ENCODE results near the gene NLGN2.

NLGN2 gene

GRCh38 chr17:7405350-7406234 lies 2.1 kb upstream of the NLGN2 start:
- Histone ChIP-seq H3K27me3 (ENCODE audit: insufficient read depth, low read length) (no peaks in the 10 kb centered on the region), H3K4me3 (ENCODE audit: low read length) (peak overlapping the region; percentile 97), H3K27ac (ENCODE audit: low read depth, low read length) (peak overlapping the region; percentile 77; the same call in 1 of the 2 replicates), H3K36me3 (ENCODE audit: insufficient read depth, low read length) (peaks cover 23% of the 10 kb centered on the region), H3K9ac (ENCODE audit: low read depth, low read length) (peak overlapping the region; percentile 72), H3K4me1 (ENCODE audit: insufficient read depth, low read length) (peaks cover 11% of the 10 kb centered on the region), H3K9me3 (ENCODE audit: insufficient read depth, low read depth, low read length) (no peaks in the 10 kb centered on the region)
- WGBS, result under 1% methylated on average over 38 of the region's 38 CpGs

- H3K4me3 ChIP-seq (ENCODE audit: low read length), result peak overlapping the region; percentile 97
- peaks cover 11% of the 10 kb centered on the region for H3K4me1 ChIP-seq (ENCODE audit: insufficient read depth, low read length)
- no peak overlapping the region for H3K9ac ChIP-seq (ENCODE audit: low read depth, low read length)
- H3K27me3 ChIP-seq (ENCODE audit: insufficient read depth, low read length), result no peaks in the 10 kb centered on the region
- H3K27ac ChIP-seq (ENCODE audit: low read depth, low read length), result no peak overlapping the region
- no peaks in the 10 kb centered on the region for H3K9me3 ChIP-seq (ENCODE audit: insufficient read depth, low read depth, low read length)
- peaks cover 26% of the 10 kb centered on the region for H3K36me3 ChIP-seq (ENCODE audit: insufficient read depth, low read length)
- WGBS, result 19% methylated on average over 10 of the region's 12 CpGs
These were observed 1.3 kb upstream of the NLGN2 start for GRCh38 chr17:7406235-7406825.

GRCh38 chr17:7407082-7407481 lies 563 bp upstream of the NLGN2 start:
- H3K27me3 ChIP-seq (ENCODE audit: insufficient read depth, low read length), result no peaks in the 10 kb centered on the region
- no peak overlapping the region for H3K4me3 ChIP-seq (ENCODE audit: low read length)
- peaks cover 12% of the 10 kb centered on the region for H3K4me1 ChIP-seq (ENCODE audit: insufficient read depth, low read length)
- H3K9ac ChIP-seq (ENCODE audit: low read depth, low read length), result no peak overlapping the region
- WGBS, result 77% methylated on average over 12 of the region's 13 CpGs
- H3K27ac ChIP-seq (ENCODE audit: low read depth, low read length), result no peak overlapping the region
- no peaks in the 10 kb centered on the region for H3K9me3 ChIP-seq (ENCODE audit: insufficient read depth, low read depth, low read length)
- peaks cover 24% of the 10 kb centered on the region for H3K36me3 ChIP-seq (ENCODE audit: insufficient read depth, low read length)

- Histone ChIP-seq H3K27ac (ENCODE audit: low read depth, low read length) (no peak overlapping the region), H3K4me1 (ENCODE audit: insufficient read depth, low read length) (peaks cover 11% of the 10 kb centered on the region), H3K9ac (ENCODE audit: low read depth, low read length) (no peak overlapping the region), H3K9me3 (ENCODE audit: insufficient read depth, low read depth, low read length) (no peaks in the 10 kb centered on the region), H3K4me3 (ENCODE audit: low read length) (peak overlapping the region; percentile 43), H3K27me3 (ENCODE audit: insufficient read depth, low read length) (no peaks in the 10 kb centered on the region), H3K36me3 (ENCODE audit: insufficient read depth, low read length) (peaks cover 24% of the 10 kb centered on the region)
- 69% methylated on average over 58 of the region's 58 CpGs for WGBS
These were observed 645 bp downstream of the NLGN2 start for GRCh38 chr17:7408252-7408727.

GRCh38 chr17:7408863-7409262 lies 1.2 kb downstream of the NLGN2 start:
- H3K4me3 ChIP-seq (ENCODE audit: low read length), result no peak overlapping the region
- no peaks in the 10 kb centered on the region for H3K27me3 ChIP-seq (ENCODE audit: insufficient read depth, low read length)
- H3K36me3 ChIP-seq (ENCODE audit: insufficient read depth, low read length), result peaks cover 24% of the 10 kb centered on the region
- WGBS, result 87% methylated on average over 6 of the region's 6 CpGs
- no peaks in the 10 kb centered on the region for H3K9me3 ChIP-seq (ENCODE audit: insufficient read depth, low read depth, low read length)
- no peak overlapping the region for H3K27ac ChIP-seq (ENCODE audit: low read depth, low read length)
- H3K9ac ChIP-seq (ENCODE audit: low read depth, low read length), result no peak overlapping the region
- H3K4me1 ChIP-seq (ENCODE audit: insufficient read depth, low read length), result peaks cover 10% of the 10 kb centered on the region

GRCh38 chr17:7409716-7410115 lies 2.1 kb downstream of the NLGN2 start:
- Histone ChIP-seq H3K36me3 (ENCODE audit: insufficient read depth, low read length) (peaks cover 26% of the 10 kb centered on the region), H3K4me3 (ENCODE audit: low read length) (no peak overlapping the region), H3K9ac (ENCODE audit: low read depth, low read length) (no peak overlapping the region), H3K27ac (ENCODE audit: low read depth, low read length) (no peak overlapping the region), H3K4me1 (ENCODE audit: insufficient read depth, low read length) (peaks cover 10% of the 10 kb centered on the region), H3K27me3 (ENCODE audit: insufficient read depth, low read length) (no peaks in the 10 kb centered on the region), H3K9me3 (ENCODE audit: insufficient read depth, low read depth, low read length) (no peaks in the 10 kb centered on the region)
- WGBS, result 95% methylated on average over 6 of the region's 6 CpGs

GRCh38 chr17:7410634-7411426 lies 3.2 kb downstream of the NLGN2 start:
- Histone ChIP-seq H3K27ac (ENCODE audit: low read depth, low read length) (no peak overlapping the region), H3K9me3 (ENCODE audit: insufficient read depth, low read depth, low read length) (no peaks in the 10 kb centered on the region), H3K4me1 (ENCODE audit: insufficient read depth, low read length) (peaks cover 10% of the 10 kb centered on the region), H3K4me3 (ENCODE audit: low read length) (no peak overlapping the region), H3K27me3 (ENCODE audit: insufficient read depth, low read length) (no peaks in the 10 kb centered on the region), H3K9ac (ENCODE audit: low read depth, low read length) (no peak overlapping the region), H3K36me3 (ENCODE audit: insufficient read depth, low read length) (peaks cover 37% of the 10 kb centered on the region)
- 95% methylated on average over 25 of the region's 25 CpGs for WGBS

GRCh38 chr17:7411427-7411750 lies 3.7 kb downstream of the NLGN2 start:
- H3K4me3 ChIP-seq (ENCODE audit: low read length), result no peak overlapping the region
- H3K27ac ChIP-seq (ENCODE audit: low read depth, low read length), result no peak overlapping the region
- 88% methylated on average over 8 of the region's 8 CpGs for WGBS
- H3K4me1 ChIP-seq (ENCODE audit: insufficient read depth, low read length), result peaks cover 10% of the 10 kb centered on the region
- H3K36me3 ChIP-seq (ENCODE audit: insufficient read depth, low read length), result peaks cover 38% of the 10 kb centered on the region
- no peak overlapping the region for H3K9ac ChIP-seq (ENCODE audit: low read depth, low read length)
- no peaks in the 10 kb centered on the region for H3K9me3 ChIP-seq (ENCODE audit: insufficient read depth, low read depth, low read length)
- H3K27me3 ChIP-seq (ENCODE audit: insufficient read depth, low read length), result no peaks in the 10 kb centered on the region

- H3K9me3 ChIP-seq (ENCODE audit: insufficient read depth, low read depth, low read length), result no peaks in the 10 kb centered on the region
- no peaks in the 10 kb centered on the region for H3K27me3 ChIP-seq (ENCODE audit: insufficient read depth, low read length)
- H3K27ac ChIP-seq (ENCODE audit: low read depth, low read length), result no peak overlapping the region
- H3K4me1 ChIP-seq (ENCODE audit: insufficient read depth, low read length), result peaks cover 6% of the 10 kb centered on the region; the same call in 1 of the 2 replicates
- H3K9ac ChIP-seq (ENCODE audit: low read depth, low read length), result no peak overlapping the region
- WGBS, result 91% methylated on average over 6 of the region's 6 CpGs
- peaks cover 46% of the 10 kb centered on the region for H3K36me3 ChIP-seq (ENCODE audit: insufficient read depth, low read length)
- H3K4me3 ChIP-seq (ENCODE audit: low read length), result no peak overlapping the region
These were observed 5.8 kb downstream of the NLGN2 start for GRCh38 chr17:7413346-7413985.

GRCh38 chr17:7414837-7415236 lies 7.2 kb downstream of the NLGN2 start:
- Histone ChIP-seq H3K36me3 (ENCODE audit: insufficient read depth, low read length) (peaks cover 33% of the 10 kb centered on the region), H3K27me3 (ENCODE audit: insufficient read depth, low read length) (no peaks in the 10 kb centered on the region), H3K4me1 (ENCODE audit: insufficient read depth, low read length) (peaks cover 6% of the 10 kb centered on the region; the same call in 1 of the 2 replicates), H3K27ac (ENCODE audit: low read depth, low read length) (no peak overlapping the region), H3K9me3 (ENCODE audit: insufficient read depth, low read depth, low read length) (no peaks in the 10 kb centered on the region), H3K4me3 (ENCODE audit: low read length) (no peak overlapping the region), H3K9ac (ENCODE audit: low read depth, low read length) (no peak overlapping the region)
- WGBS, result 88% methylated on average over 14 of the region's 14 CpGs

Data from HUES64 (cell line).